Endothelial cell (in vitro differentiated cells): ENCODE data around the gene NOA1. TPM values are rescaled to one million over a fixed set of nuclear protein-coding genes. Genes with fewer than 3 reads are reported as not detected.
A peak's percentile ranks its signal among the peaks of the same experiment; 100 is the strongest.
"Not testable (repeated sequence)": the region's sequence is repeated elsewhere in the genome, so short reads cannot be mapped to it uniquely, and the experiment has no call there.

Source experiments
- DNase-seq: peaks from one replicate; pipeline ENCODE4 v3.0.0; 2021; ENCODE audit warnings: low spot score
- H3K27ac Mint-ChIP-seq: one replicate; pipeline ENCODE4 v1.8.0; 2021; ENCODE audit warnings: mixed read lengths, inconsistent platforms; ENCODE audit not compliant: unreplicated experiment
- H3K27me3 Mint-ChIP-seq: one replicate; pipeline ENCODE4 v1.8.0; 2021; ENCODE audit warnings: mild to moderate bottlenecking, moderate library complexity, mixed read lengths, inconsistent platforms; ENCODE audit not compliant: unreplicated experiment
- H3K36me3 Mint-ChIP-seq: one replicate; pipeline ENCODE4 v1.8.0; 2021; ENCODE audit warnings: mild to moderate bottlenecking, low read depth, mixed read lengths, inconsistent platforms; ENCODE audit not compliant: unreplicated experiment
- H3K4me1 Mint-ChIP-seq: one replicate; pipeline ENCODE4 v1.8.0; 2021; ENCODE audit warnings: mild to moderate bottlenecking, mixed read lengths, inconsistent platforms; ENCODE audit not compliant: unreplicated experiment
- H3K4me3 Mint-ChIP-seq: one replicate; pipeline ENCODE4 v1.8.0; 2021; ENCODE audit warnings: mild to moderate bottlenecking, mixed read lengths, inconsistent platforms; ENCODE audit not compliant: unreplicated experiment
- H3K9me3 Mint-ChIP-seq: one replicate; pipeline ENCODE4 v1.8.0; 2021; ENCODE audit warnings: mixed read lengths, inconsistent platforms; ENCODE audit not compliant: unreplicated experiment
- CTCF ChIP-seq: fragments of 200-600 bp; sonication (generic); IDR thresholded peaks from one replicate; pipeline ENCODE4 v1.5.0; 2021; ENCODE audit warnings: antibody characterized with exemption; ENCODE audit not compliant: unreplicated experiment
- total RNA-seq: library from RNA; stranded (reverse); fragmentation: NEBNext Ultra II Directional; extraction: Animal tissue kit (Norgen Biotek cat#: 25700); gene quantifications from one replicate; pipeline ENCODE4 v1.2.1, GENCODE V29; 2021; ENCODE audit not compliant: unreplicated experiment

Gene NOA1
- total RNA-seq, 1 donor from 2014 or later = 20.3 TPM

GRCh38 chr4:56940971-56941370 lies 36.4 kb downstream of the NOA1 start:
- no peak for TF ChIP-seq CTCF
- H3K4me3 Mint-ChIP-seq = no peak overlapping the region
- H3K36me3 Mint-ChIP-seq = peaks cover 12% of the 10 kb centered on the region
- H3K27me3 Mint-ChIP-seq = peaks cover 2% of the 10 kb centered on the region
- no peak for DNase-seq
- no peaks in the 10 kb centered on the region for H3K4me1 Mint-ChIP-seq
- no peaks in the 10 kb centered on the region for H3K9me3 Mint-ChIP-seq
- no peak overlapping the region for H3K27ac Mint-ChIP-seq

- H3K4me1 Mint-ChIP-seq = no peaks in the 10 kb centered on the region
- H3K27ac Mint-ChIP-seq = no peak overlapping the region
- no peaks in the 10 kb centered on the region for H3K9me3 Mint-ChIP-seq
- no peak for DNase-seq
- H3K27me3 Mint-ChIP-seq = peaks cover 2% of the 10 kb centered on the region
- peaks cover 12% of the 10 kb centered on the region for H3K36me3 Mint-ChIP-seq
- H3K4me3 Mint-ChIP-seq = no peak overlapping the region
- TF ChIP-seq CTCF = no peak
Measured at GRCh38 chr4:56940403-56940802, 37.0 kb downstream of the NOA1 start.

- peaks cover 12% of the 10 kb centered on the region for H3K36me3 Mint-ChIP-seq
- H3K4me3 Mint-ChIP-seq, H3K4me1 Mint-ChIP-seq, DNase-seq, H3K27ac Mint-ChIP-seq, H3K27me3 Mint-ChIP-seq, H3K9me3 Mint-ChIP-seq: not testable (repeated sequence)
Measured at GRCh38 chr4:56939826-56940225, 37.6 kb downstream of the NOA1 start.

GRCh38 chr4:56937262-56937661 lies 40.1 kb downstream of the NOA1 start:
- peaks cover 12% of the 10 kb centered on the region for H3K36me3 Mint-ChIP-seq
- TF ChIP-seq CTCF = no peak
- H3K4me3 Mint-ChIP-seq = peak overlapping the region; percentile 61
- DNase-seq = no peak
- H3K27me3 Mint-ChIP-seq = peaks cover 2% of the 10 kb centered on the region
- peak overlapping the region; percentile 25 for H3K27ac Mint-ChIP-seq
- H3K9me3 Mint-ChIP-seq = no peaks in the 10 kb centered on the region
- H3K4me1 Mint-ChIP-seq = no peaks in the 10 kb centered on the region

GRCh38 chr4:56931924-56932323 lies 45.5 kb downstream of the NOA1 start:
- H3K9me3 Mint-ChIP-seq = no peaks in the 10 kb centered on the region
- DNase-seq = no peak
- peaks cover 6% of the 10 kb centered on the region for H3K27me3 Mint-ChIP-seq
- no peak overlapping the region for H3K27ac Mint-ChIP-seq
- H3K4me1 Mint-ChIP-seq = no peaks in the 10 kb centered on the region
- TF ChIP-seq CTCF = no peak
- H3K4me3 Mint-ChIP-seq = no peak overlapping the region
- H3K36me3 Mint-ChIP-seq = peaks cover 30% of the 10 kb centered on the region

- no peak for DNase-seq
- Mint-ChIP-seq H3K4me3 (no peak overlapping the region), H3K9me3 (no peaks in the 10 kb centered on the region), H3K27me3 (peaks cover 6% of the 10 kb centered on the region), H3K36me3 (peaks cover 30% of the 10 kb centered on the region), H3K27ac (no peak overlapping the region), H3K4me1 (no peaks in the 10 kb centered on the region)
- TF ChIP-seq CTCF = no peak
Measured at GRCh38 chr4:56930638-56931037, 46.8 kb downstream of the NOA1 start.
